Pons (tissue), 1 donor: ENCODE results near the gene NR1D1.

ENCODE experiments used
- DNase-seq: peaks from one replicate; pipeline ENCODE4 v3.0.0-alpha.2; 2016; ENCODE audit warnings: low spot score

NR1D1 gene

DNA sequence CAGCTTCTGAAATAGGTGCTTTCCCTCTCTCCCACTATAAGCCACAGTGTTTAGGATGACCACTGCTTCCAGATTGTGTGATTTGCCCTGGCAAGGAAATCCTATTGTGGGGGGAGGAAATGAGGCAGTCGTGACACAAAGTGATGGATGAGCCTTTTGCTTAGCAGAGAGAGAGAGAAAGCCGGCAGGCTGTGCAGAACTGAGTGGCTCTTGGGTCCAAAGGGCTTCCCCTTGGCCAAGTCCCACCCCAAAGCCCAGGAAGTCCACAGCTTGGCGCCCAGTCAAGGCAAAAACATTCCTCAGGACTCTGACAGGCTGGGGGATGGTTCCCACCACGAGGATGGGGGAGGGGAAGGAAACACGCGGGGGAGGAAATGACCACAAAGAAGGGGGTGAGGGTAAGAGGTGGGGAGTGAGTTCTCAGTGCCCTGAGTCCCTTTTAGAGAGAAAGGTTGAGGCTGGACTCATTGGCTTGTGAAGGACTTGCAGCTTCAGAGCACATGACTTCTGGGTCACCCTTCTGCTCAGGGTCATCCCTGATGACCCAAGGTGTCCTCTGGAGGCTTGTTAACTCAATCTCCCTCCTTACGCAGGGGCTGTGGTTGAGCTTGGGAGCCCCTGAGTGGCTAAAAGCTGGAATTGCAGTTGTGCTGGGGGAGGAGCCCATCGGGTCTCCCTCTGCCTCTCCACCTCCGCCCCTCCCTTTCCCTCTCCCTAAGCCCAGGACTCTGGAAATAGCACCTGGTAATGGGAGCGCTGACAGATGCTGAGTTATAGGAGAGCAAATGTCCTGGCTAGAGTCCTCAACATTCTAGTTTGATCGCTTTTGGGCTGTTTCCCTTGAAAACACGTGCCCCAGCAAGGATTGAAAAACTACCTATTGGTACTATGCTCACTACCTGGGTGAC, 11.1 kb upstream of the NR1D1 start:
- peak; percentile 95 for DNase-seq

GRCh38 chr17:40110026-40110845, 9.8 kb upstream of the NR1D1 start:
- DNase-seq, result no peak

DNA sequence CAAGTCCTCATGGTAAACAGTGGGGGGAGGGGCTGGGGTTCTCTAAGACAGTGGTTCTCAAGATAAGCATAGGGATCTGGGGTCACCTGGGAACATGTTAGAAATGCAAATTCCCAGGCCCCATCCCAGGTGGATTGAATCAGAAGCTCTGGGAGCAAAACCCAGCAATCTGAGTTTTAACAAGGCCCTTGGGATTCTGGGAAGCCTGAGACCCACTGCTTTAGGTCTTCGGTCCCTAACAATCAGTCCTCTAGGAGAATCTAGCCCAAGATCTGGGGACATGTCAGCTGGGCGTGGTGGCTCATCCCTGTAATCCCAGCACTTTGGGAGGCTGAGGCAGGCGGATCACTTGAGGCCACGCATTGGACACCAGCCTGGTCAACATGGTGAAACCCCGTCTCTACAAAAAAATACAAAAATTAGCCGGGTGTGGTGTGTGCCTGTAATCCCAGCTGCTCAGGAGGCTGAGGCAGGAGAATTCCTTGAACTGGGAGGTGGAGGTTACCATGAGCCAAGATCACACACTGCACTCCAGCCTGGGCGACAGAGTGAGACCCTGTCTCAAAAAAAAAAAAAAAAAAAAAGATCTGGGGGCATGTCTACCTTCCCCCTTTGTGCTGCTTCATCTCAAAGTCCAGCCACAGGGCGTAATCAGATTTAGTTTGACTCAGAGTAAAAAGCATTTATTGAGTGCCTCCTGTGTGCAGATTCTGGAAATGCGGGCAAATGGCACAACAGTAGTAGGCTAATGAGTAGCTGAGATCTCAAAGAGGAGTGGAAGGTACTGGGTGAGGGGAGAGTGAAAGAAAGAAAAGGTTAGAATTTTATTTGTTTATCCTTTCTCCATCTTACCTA, 8.8 kb upstream of the NR1D1 start:
- no peak for DNase-seq

DNA sequence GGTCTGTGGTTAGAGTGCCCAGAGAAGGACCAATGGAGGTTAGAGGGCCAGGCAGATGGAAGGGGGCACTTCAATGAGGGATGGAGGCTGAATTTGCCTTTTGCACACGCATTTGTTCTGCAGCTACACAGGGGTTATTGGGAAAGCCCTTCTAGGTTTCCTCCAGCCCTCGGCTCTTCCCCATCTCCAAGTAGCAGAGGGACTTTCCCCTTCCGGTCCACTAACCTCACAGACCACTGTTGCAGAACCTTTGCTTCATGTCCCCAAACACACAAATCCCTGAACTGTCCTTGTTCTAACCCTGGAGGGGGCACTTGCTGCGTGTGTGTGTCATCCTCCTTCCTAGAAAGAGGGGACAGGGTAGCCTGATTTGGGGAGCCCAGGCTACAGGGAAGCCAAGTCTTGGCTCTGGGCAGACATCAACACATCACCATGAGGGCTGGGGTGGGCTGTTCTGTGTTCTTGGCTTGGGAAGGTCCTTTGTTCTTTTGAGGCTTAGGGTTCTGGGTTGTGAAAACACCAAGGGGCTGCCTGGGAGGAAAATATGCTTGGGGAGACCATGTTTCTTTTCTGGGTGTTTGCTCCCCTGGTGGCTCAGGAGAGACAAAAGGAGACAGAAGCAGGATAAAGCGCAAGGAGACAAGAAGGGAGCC, 7.3 kb upstream of the NR1D1 start:
- DNase-seq, result no peak

DNA sequence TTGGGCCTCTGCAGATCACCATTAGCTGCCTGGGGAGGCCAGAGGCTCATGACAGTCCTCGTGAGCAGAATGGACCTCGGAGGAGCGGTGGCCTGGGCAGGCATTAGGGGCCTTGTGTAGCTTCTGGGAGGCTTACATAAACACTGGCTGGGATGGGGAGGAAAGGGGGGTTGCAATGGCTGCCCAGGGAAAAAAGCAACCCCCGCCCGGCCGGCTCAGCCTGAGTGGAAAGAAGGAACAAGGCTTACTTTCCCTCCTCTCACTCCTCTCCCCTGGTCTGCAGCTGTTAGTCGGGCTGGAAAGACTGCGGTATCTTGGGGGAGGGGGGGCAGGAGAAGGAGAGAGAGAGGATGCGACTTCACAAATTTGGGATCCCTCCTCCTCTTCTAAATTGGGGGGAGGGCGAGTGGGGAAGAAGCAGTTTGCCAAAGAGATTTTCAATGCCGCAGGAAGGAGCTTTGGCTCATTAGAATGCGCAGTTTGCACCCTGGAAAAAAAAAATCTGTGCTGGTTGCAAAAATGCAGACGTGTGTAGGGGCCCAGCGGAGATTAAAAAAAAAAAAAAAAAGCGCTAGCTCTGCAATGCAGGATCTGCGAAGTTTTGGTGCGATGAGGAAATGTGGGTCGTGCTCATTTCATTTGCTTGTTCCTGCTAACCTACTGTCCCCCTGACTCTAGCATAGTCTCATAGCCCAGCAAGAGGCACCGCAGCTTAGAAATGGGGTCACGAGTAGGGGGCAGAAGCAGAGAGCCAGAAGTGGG, 6.6 kb upstream of the NR1D1 start:
- DNase-seq, result no peak

DNA sequence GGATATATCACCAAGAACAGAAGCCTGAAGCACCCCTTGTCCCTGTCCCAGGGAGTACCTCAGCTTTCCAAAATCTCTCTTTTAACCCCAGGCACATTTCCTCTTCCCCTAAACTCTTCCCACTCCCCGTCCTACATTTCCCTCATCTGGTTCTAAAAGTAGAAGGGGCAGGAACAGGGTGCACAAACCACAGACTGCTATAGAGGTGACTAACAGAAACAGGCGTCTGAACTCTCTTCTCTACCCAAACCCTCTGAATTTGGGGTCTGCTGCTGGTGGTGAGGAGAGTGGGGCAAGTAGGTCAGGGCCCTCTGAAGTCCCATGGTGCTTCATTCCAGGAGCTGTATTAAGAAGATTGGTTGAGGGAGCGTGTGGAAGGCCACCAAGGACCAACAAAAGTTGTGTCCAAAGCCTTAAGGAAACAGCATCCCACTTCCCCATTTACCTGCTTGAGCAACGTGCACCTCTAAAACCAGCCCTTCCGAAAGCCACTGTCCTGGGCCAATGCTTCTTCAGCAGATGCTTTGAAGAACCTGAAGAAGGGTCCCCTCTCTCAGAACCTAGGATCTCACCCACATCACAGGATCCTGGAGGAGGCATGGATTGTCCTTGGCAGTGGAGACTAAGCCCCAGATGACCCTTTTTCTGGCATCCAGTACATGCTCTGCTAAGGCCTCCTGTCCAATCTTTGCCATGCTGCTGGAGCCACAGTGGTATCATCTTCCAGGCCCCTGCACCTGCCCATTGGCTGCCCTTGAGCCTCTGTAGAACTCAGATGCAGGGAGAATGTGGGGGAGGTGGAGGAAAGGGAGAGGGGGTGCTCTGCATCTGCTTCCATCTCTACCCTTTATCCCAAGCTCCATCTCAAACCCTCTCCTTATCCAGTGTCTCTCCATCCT, 5.7 kb upstream of the NR1D1 start:
- no peak for DNase-seq

- no peak for DNase-seq
Measured at GRCh38 chr17:40104594-40105486, 4.5 kb upstream of the NR1D1 start.

DNA sequence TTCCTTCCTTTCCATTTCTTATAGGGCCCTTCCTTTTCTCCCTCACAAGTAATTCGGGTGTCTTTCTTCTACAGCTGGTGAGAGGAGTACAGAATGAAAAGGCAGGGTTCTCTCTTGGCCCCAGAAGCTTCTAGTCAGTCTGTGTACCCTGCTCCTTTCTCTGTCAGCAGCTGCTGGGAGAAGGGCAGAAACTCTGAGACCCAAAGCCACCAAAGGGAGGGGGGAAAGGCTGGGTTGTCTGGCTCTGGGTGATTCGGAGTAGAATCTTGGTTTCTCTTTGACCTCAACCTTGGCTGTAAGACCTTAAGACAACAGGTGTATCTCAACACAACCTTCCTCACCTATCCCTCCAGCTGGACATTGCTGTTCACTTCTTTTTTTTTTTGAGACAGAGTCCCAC, 3.3 kb upstream of the NR1D1 start:
- no peak for DNase-seq

DNA sequence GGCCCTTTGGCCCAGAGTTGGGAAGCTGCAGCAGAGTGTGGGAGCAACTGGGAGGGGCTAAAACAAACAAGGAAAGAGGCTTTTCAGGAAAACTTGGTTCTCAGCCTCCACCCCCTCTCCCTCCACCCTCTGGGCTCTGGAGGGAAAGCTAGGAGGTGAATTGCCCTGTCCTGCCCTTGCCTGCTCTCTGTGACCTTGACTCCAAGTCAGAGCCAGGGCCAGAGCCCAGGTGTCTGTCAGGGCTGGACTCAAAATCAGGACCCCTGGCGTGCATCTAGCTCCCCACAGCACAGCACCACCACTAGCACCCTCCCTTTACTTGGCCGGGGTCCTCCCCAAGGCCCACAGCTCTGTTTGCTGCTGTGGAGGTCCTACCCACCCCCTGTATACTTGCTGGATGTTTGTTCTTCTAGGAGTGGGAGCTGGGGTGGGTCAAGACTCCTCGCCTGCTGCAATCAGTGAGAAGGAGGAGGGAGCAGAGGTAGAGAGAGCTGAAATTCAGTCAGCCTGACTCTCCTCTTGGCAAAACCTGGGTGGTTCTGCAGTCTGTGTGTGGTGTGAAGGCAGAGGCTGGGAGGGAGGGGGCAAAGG, 2.8 kb upstream of the NR1D1 start:
- no peak for DNase-seq

DNA sequence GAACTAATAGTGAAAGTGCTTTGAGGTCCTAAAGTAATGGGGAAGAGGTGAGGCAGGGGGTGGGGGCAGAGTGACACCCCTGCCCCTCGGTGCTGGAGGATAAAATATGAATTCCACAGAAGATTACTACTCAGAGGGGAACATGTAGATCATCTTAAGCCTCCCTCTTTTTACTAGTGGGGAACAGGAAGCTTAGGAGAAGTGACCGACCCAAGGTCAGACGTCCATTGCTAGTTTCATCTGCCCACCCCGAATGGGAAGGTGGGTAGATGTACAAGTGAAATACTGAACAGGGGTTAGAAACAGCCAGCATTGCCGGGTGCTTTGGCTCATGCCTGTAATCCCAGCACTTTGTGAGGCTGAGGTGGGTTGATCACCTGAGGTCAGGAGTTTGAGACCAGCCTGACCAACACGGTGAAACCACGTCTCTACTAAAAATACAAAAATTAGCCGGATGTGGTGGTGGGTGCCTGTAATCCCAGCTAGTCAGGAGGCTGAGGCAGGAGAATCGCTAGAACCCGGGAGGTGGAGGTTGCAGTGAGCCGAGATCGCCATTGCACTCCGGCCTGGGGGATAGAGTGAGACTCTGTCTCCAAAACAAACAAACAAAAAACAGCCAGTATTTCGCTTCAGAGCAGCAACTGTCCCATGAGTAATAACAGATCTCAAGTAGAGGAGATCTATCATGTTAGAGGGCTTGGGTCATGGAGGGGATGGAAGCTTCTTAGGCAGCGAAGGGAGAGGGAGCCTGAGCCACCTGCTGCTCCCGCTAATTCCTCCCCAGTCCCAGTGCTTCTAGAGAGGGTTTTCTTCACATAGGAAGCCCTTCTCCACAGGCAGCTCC, 1.2 kb upstream of the NR1D1 start:
- no peak for DNase-seq

DNA sequence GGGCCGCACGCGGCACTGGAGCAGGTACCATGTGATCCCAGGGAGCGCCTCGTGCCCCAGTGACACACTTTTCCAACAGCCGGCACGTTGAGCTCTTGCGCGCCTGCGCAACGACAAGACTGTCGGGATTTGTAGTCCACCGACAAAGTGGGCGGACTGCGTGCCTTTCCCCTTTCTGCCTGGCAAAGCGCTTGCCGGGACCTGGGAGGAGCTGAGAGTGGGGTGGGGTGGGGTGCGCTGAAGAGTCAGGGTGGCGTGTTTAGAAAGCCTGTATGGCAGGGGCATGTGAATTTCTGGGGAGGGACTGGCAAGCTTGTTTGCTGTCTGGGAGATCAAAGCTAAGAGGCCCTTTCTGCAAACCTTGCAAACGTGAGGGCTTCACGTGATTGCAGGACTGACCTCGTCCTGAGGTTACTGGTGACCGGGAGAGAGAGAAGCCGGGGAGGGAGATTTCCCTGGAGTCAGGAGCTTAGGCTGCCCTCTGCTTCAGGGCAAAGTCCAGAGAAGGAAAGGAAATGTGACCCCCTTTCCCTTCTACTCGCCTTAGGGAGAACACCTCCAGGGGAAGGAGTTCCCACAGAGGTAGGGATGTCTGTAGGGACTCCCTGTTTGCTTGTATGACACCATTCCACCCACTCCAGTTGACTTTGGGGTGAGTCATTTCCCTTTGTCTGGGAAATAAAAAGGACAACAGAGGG, 429 bp upstream of the NR1D1 start:
- DNase-seq, result peak; percentile 97

DNA sequence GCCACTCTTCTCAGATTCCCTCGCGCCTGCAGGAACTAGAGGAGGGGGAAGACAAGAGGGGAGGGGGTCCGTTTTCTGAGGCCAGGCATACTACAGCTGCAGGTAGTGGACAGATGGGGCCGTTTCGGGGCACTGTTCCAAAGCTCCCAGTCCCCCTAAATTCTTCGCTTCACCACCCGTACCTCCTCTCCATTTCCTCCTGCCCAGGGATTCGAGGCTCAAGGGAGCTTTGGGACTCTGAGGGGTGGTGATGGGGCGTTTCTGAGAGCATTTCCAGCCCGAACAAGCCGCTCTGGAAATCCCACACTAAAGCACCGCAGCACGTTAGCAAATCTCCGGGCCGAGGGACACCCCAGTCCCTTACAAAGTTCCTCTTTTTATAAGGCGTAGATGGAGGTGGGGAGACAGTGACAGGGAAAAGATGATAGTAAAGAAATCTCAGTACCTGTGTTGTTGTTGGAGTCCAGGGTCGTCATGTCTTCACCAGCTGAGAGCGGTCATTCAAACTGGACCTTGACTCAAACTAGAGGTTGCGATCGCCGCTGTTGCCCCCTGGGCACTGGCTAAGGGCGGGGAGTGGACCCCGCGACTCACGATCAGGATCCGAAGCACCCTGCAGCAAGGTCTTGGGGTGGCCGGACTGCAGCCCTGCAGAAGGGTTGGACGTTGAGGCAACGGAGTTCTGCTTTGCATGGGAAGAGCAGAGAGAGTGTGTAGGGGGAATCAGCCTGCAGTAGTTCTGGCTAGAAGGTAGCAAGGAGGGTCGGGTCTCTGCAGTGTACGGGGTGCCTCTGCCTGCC, 570 bp downstream of the NR1D1 start:
- no peak for DNase-seq

- DNase-seq, result peak; percentile 93
Measured at GRCh38 chr17:40098846-40099618, 1.4 kb downstream of the NR1D1 start.

GRCh38 chr17:40097931-40098845, 2.2 kb downstream of the NR1D1 start:
- DNase-seq, result no peak
